ENCODE data around the gene KRTAP22-2. TPM values are rescaled to one million over a fixed set of nuclear protein-coding genes. Genes with fewer than 3 reads are reported as not detected.

Gene KRTAP22-2
- total RNA-seq, 4 donors from 2014 or later, result not detected

GRCh38 chr21:30577766-30578165, 12.4 kb downstream of the KRTAP22-2 start:
- H3K36me3 ChIP-seq, result no peaks in the 10 kb centered on the region
- H3K4me1 ChIP-seq, result no peaks in the 10 kb centered on the region
- H3K4me3 ChIP-seq, result no peak overlapping the region
- TF ChIP-seq EP300 (IDR thresholded peaks at IDR 0.05) (no peak), CTCF (IDR thresholded peaks at IDR 0.05) (no peak), POLR2A (IDR thresholded peaks at IDR 0.05) (no peak)
- DNase-seq (ENCODE audit: low spot score in 2 of 2), result no peak
- no peaks in the 10 kb centered on the region for H3K9me3 ChIP-seq
- no peaks in the 10 kb centered on the region for H3K27me3 ChIP-seq
- H3K27ac ChIP-seq, result no peak overlapping the region

GRCh38 chr21:30567617-30568016, 22.6 kb downstream of the KRTAP22-2 start:
- H3K36me3 ChIP-seq, result no peaks in the 10 kb centered on the region
- no peak overlapping the region for H3K4me3 ChIP-seq
- H3K27ac ChIP-seq, result no peak overlapping the region
- H3K9me3 ChIP-seq, result no peaks in the 10 kb centered on the region
- DNase-seq (ENCODE audit: low spot score in 2 of 2), result no peak
- H3K27me3 ChIP-seq, result no peaks in the 10 kb centered on the region
- H3K4me1 ChIP-seq, result no peaks in the 10 kb centered on the region
- TF ChIP-seq POLR2A (IDR thresholded peaks at IDR 0.05) (no peak), CTCF (IDR thresholded peaks at IDR 0.05) (no peak), EP300 (IDR thresholded peaks at IDR 0.05) (no peak)

- Histone ChIP-seq H3K9me3 (no peaks in the 10 kb centered on the region), H3K4me3 (no peak overlapping the region), H3K4me1 (no peaks in the 10 kb centered on the region), H3K27me3 (no peaks in the 10 kb centered on the region), H3K27ac (no peak overlapping the region), H3K36me3 (no peaks in the 10 kb centered on the region)
- no peak for DNase-seq (ENCODE audit: low spot score in 2 of 2)
- no peak for TF ChIP-seq POLR2A (IDR thresholded peaks at IDR 0.05)
- TF ChIP-seq EP300 (IDR thresholded peaks at IDR 0.05), result no peak
- TF ChIP-seq CTCF (IDR thresholded peaks at IDR 0.05), result no peak
- WGBS, 2 donors, result 88 to 89% methylated on average over 2 of the region's 2 CpGs
These were observed 26.6 kb downstream of the KRTAP22-2 start for GRCh38 chr21:30563630-30564029.

- H3K4me3 ChIP-seq, result no peak overlapping the region
- TF ChIP-seq POLR2A (IDR thresholded peaks at IDR 0.05), result no peak
- TF ChIP-seq EP300 (IDR thresholded peaks at IDR 0.05), result no peak
- no peak for TF ChIP-seq CTCF (IDR thresholded peaks at IDR 0.05)
- WGBS, 2 donors, result 61 to 75% methylated on average over 6 of the region's 6 CpGs
- H3K27me3 ChIP-seq, result no peaks in the 10 kb centered on the region
- no peaks in the 10 kb centered on the region for H3K9me3 ChIP-seq
- no peaks in the 10 kb centered on the region for H3K36me3 ChIP-seq
- no peak for DNase-seq (ENCODE audit: low spot score in 2 of 2)
- H3K27ac ChIP-seq, result no peak overlapping the region
- H3K4me1 ChIP-seq, result no peaks in the 10 kb centered on the region
These were observed 27.1 kb downstream of the KRTAP22-2 start for GRCh38 chr21:30563072-30563471.

- Histone ChIP-seq H3K36me3 (no peaks in the 10 kb centered on the region), H3K27ac (no peak overlapping the region), H3K9me3 (no peaks in the 10 kb centered on the region), H3K27me3 (no peaks in the 10 kb centered on the region), H3K4me1 (no peaks in the 10 kb centered on the region), H3K4me3 (no peak overlapping the region)
- TF ChIP-seq POLR2A (IDR thresholded peaks at IDR 0.05), result no peak
- TF ChIP-seq CTCF (IDR thresholded peaks at IDR 0.05), result no peak
- TF ChIP-seq EP300 (IDR thresholded peaks at IDR 0.05), result no peak
- WGBS, 2 donors, result 85 to 92% methylated on average over 2 of the region's 2 CpGs
- DNase-seq (ENCODE audit: low spot score in 2 of 2), result no peak
These were observed 28.2 kb downstream of the KRTAP22-2 start for GRCh38 chr21:30561957-30562356.
